Activated CD4-positive, alpha-beta T cell treated with anti-CD3 and anti-CD28 coated beads for 36 hours (primary cell): ENCODE results near the gene NRXN3. TPM values are rescaled to one million over a fixed set of nuclear protein-coding genes. Genes with fewer than 3 reads are reported as not detected.

Source experiments
- ATAC-seq: fragments of 200-7000 bp; cut with Tn5 transposase; one replicate; pipeline ENCODE4 v1.10.0; 2021; ENCODE audit warnings: mild to moderate bottlenecking, moderate library complexity
- CTCF ChIA-PET: fragments of 350-600 bp; sonication (Branson Sonifier 250); formaldehyde crosslinking; loops from one replicate; lab custom pipeline; 2021; ENCODE audit warnings: antibody characterized with exemption; lab: Charles Lee
- POLR2A ChIA-PET: fragments of 350-600 bp; sonication (Branson Sonifier 250); formaldehyde crosslinking; loops from one replicate; lab custom pipeline; 2021; ENCODE audit warnings: antibody characterized with exemption, inconsistent platforms; lab: Charles Lee
- DNase-seq: peaks from one replicate; pipeline ENCODE4 v3.0.0-alpha.2; 2020
- H3K27ac Mint-ChIP-seq: one replicate; pipeline ENCODE4 v1.8.0; 2021; ENCODE audit warnings: mixed read lengths
- H3K27me3 Mint-ChIP-seq: one replicate; pipeline ENCODE4 v1.8.0; 2021; ENCODE audit warnings: mixed read lengths
- H3K36me3 Mint-ChIP-seq: one replicate; pipeline ENCODE4 v1.8.0; 2021; ENCODE audit warnings: low read depth, mixed read lengths
- H3K4me1 Mint-ChIP-seq: one replicate; pipeline ENCODE4 v1.8.0; 2021; ENCODE audit warnings: mixed read lengths
- H3K4me3 Mint-ChIP-seq: one replicate; pipeline ENCODE4 v1.8.0; 2021; ENCODE audit warnings: mild to moderate bottlenecking, moderate library complexity, mixed read lengths
- H3K9me3 Mint-ChIP-seq: one replicate; pipeline ENCODE4 v1.8.0; 2021; ENCODE audit warnings: low read depth, mixed read lengths
- intact Hi-C, 2 experiments: fragments of 100-400 bp; cut with DNase I in 1 of 2; cut with micrococcal nuclease in 1 of 2; formaldehyde crosslinking; loops; one replicate each; pipeline versions ENCODE4 v1.14.2 to v1.15.1; 2022 to 2024; cut with DNase I, micrococcal nuclease
- total RNA-seq, 2 experiments: library from RNA; stranded (reverse); gene quantifications; one replicate each; pipeline ENCODE4 v1.2.3, GENCODE V29; 2021

NRXN3 gene
- total RNA-seq, 2 experiments from 2014 or later = not detected

DNA sequence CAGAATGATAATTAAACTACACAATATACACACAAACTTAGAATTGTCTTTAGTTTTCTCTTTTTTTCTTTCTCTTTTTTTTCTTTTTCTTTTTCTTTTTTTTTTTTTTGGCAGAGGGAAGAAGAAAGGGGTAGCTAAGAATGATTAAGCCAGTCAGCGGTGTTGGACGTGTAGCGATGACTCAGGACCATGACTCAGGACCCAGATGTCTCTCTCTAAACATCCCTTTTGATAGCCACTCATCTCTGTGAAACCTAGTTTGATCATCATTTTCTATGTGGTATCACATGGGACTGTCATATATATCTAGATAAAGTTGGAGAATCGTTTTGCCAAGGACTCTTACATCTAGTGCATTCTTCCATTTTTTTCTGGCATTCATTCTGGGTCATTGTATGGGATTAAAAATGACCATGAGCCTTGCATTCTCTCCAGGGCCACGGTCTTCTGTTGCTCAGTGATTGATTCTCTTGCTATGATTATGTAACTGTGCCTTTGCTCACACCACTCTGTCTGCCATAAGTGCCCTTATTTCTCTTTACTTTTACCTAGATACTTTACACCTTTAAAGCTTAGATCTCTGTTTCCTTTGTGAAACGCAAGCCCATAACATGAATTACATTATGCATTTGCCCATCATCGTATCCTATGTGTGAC is 26.6 kb upstream of the NRXN3 start:
- H3K27me3 Mint-ChIP-seq = peaks cover 10% of the 10 kb centered on the region
- intact Hi-C loops = no loop called here
- ATAC-seq (peak; percentile 89), DNase-seq (peak; percentile 28)
- no peak overlapping the region for H3K27ac Mint-ChIP-seq
- H3K4me1 Mint-ChIP-seq = no peaks in the 10 kb centered on the region
- H3K4me3 Mint-ChIP-seq = no peak overlapping the region
- CTCF ChIA-PET = interaction anchor here (0.8 kb wide), 1 partner anchor 513 kb away, joined by 3 read pairs; no protein-coding TSS in a partner anchor
- POLR2A ChIA-PET = no interaction called here
- no peaks in the 10 kb centered on the region for H3K36me3 Mint-ChIP-seq
- no peaks in the 10 kb centered on the region for H3K9me3 Mint-ChIP-seq

DNA sequence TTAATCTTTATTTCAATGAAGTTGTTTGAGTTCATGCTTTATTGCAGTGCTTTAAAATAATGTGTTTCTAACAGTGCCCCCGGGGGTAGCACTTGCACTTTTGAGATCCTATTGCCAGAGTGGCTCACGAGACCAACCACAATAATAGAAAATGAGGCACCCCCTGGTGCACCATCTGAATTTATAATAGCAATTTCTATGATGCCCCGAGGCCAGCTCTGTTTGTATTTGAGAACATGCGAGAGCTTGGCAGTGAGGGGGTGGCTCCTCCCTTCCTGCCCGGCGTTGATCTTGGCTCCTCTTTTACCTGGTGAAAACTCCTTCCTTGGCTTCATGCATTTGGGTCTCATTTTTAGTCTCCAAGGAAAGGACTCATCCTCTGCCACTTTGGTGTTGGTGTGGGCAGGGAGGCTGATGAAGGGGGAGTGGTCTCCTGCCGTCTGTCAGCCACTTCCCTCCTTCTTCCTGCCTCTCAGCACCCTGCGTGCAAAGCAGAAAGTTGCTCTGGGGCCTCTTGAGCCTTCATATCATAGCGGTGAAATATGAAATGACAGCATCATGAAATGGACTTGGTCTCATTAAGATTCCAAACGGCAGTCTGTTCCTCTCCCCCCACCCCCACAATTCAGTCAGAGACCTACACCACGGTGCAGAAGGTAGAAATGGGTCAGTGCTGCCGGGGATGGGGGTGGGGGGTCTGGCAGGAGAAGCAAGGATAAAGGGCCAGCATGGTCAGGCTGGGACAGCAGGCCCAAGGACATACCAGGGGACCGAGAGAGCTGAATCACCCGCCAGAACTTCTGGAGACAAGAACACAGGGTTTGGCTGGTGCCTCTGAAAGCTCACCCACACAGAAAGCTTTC is 17.7 kb upstream of the NRXN3 start:
- H3K4me1 Mint-ChIP-seq = no peaks in the 10 kb centered on the region
- no peak overlapping the region for H3K4me3 Mint-ChIP-seq
- ChIA-PET POLR2A (no interaction called here), CTCF (no interaction called here)
- peaks cover 26% of the 10 kb centered on the region for H3K27me3 Mint-ChIP-seq
- intact Hi-C loops = no loop called here
- no peaks in the 10 kb centered on the region for H3K9me3 Mint-ChIP-seq
- ATAC-seq = no peak
- H3K27ac Mint-ChIP-seq = no peak overlapping the region
- H3K36me3 Mint-ChIP-seq = no peaks in the 10 kb centered on the region
- DNase-seq = no peak

DNA sequence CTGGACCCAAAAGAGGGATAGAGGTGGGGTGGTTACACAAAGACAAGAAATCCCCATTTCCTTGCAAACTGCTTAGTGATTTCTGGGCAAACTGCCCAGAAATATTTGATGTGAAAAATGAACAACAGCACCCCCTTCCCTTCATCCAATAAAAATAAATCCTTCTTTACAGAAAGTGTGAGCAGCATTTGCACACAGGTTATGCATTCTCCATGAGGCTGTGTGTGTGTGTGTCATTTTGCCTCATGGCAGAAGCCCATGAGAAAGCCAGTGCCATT is 17.2 kb upstream of the NRXN3 start:
- Mint-ChIP-seq H3K4me1 (no peaks in the 10 kb centered on the region), H3K27ac (no peak overlapping the region), H3K27me3 (peaks cover 27% of the 10 kb centered on the region), H3K36me3 (no peaks in the 10 kb centered on the region), H3K9me3 (no peaks in the 10 kb centered on the region), H3K4me3 (no peak overlapping the region)
- POLR2A ChIA-PET = no interaction called here
- no peak for ATAC-seq
- intact Hi-C loops = no loop called here
- CTCF ChIA-PET = no interaction called here
- no peak for DNase-seq

DNA sequence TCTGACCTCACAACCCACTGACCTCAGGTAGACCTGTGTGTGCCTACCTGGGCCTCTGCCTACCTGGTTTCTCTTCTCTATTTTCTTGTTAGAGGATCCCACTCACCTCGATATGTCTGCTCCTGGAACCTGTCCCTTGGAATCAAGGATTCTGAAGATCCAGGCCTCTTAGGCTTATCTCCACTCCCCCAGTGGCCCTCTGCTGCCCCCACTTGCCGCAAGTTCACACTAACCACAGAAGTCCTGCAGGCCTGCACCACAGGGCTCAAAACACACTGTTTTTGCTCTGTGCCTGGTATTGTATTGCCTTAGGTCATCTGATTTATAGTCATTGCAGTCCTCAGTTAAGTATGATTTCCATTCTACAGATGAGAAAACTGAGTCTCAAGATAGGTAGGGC is 15.3 kb upstream of the NRXN3 start:
- Mint-ChIP-seq H3K9me3 (no peaks in the 10 kb centered on the region), H3K27me3 (peaks cover 20% of the 10 kb centered on the region), H3K27ac (no peak overlapping the region), H3K4me3 (no peak overlapping the region), H3K36me3 (no peaks in the 10 kb centered on the region), H3K4me1 (no peaks in the 10 kb centered on the region)
- ChIA-PET CTCF (interaction anchor here (0.7 kb wide), 1 partner anchor 1302 kb away, joined by 4 read pairs; no protein-coding TSS in a partner anchor), POLR2A (no interaction called here)
- no peak for DNase-seq
- intact Hi-C loops = no loop called here
- no peak for ATAC-seq

GRCh38 chr14:78156196-78156595 is 14.0 kb upstream of the NRXN3 start:
- H3K27ac Mint-ChIP-seq = no peak overlapping the region
- no peak for DNase-seq
- ChIA-PET CTCF (interaction anchor here (0.7 kb wide), 1 partner anchor 1510 kb away, joined by 3 read pairs; no protein-coding TSS in a partner anchor), POLR2A (no interaction called here)
- peaks cover 22% of the 10 kb centered on the region for H3K27me3 Mint-ChIP-seq
- H3K4me1 Mint-ChIP-seq = no peaks in the 10 kb centered on the region
- no peak overlapping the region for H3K4me3 Mint-ChIP-seq
- no peak for ATAC-seq
- no peaks in the 10 kb centered on the region for H3K9me3 Mint-ChIP-seq
- H3K36me3 Mint-ChIP-seq = no peaks in the 10 kb centered on the region
- intact Hi-C loops = no loop called here

DNA sequence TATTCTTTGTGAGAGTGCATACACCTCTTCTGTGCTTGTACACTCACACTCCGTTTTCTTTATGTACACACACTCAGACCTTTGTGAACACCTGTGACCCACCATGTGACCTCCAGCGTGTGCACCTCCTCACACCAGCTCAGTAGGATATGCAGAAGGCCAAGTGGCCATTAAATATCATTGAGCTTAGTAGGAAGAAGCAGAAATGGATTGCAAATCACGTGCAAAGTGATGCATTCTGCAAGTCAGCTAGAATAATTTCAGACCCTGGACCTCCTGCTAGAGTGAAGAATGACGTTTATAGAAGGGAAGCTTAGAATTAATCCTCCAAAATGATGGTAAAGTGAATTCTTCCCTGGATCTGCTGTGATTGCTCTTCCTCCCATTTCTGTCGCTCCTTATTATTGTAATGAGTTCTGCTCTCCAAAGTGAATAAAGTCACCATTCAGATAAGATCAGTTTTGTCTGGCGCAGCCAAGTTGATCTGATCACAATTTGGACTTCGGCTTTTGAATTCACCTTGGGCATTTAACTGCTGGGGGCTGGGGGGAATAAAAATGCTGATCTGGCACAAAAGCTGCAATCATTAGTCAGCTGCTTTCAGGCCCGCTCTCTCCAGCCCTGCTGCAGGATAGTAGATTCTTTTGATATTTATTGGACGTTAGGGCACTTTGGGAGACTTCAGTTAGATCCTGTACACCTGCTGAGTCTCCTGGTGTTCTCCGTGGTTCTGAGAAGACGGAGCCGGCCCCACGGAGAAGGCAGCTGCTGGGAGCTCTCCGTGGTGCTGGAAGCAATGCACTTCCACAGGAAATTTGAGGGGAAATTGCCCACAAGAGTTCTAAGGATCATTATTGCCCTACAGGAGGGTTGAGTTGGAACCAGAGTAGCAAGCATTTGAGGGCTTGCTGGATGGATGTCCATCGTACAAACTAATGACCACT is 12.4 kb upstream of the NRXN3 start:
- CTCF ChIA-PET = interaction anchor here (0.7 kb wide), 1 partner anchor 11 kb away, joined by 3 read pairs; no protein-coding TSS in a partner anchor
- no peaks in the 10 kb centered on the region for H3K36me3 Mint-ChIP-seq

DNA sequence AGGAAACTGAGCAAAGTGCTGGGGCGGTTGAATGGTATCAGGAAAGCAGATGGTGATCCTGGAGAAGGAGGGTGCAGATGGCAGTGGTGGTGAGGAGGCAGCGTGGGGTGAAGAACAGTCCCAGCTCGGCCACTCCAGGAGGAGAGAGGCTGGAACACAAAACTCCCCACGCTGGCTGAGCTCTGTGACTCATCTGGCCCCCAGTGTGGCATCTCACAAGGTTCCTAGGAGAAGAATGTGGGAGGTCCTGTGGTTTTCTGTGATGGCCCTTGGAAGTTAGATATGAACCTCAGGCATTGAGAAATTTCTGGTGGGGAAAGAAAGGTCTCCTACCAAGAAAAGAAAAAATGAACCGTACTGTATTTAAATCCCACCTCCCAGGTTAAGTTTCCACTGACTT is 8.0 kb upstream of the NRXN3 start:
- intact Hi-C loops = loop anchor here (10.0 kb wide), 1 partner anchor 403 kb away; no protein-coding TSS in a partner anchor
- ChIA-PET CTCF (interaction anchor here (0.6 to 0.8 kb wide), 2 partner anchors 360 to 445 kb away, joined by 3 to 4 read pairs; no protein-coding TSS in a partner anchor), POLR2A (no interaction called here)
- ATAC-seq (no peak), DNase-seq (no peak)
- Mint-ChIP-seq H3K36me3 (no peaks in the 10 kb centered on the region), H3K9me3 (no peaks in the 10 kb centered on the region), H3K27ac (no peak overlapping the region), H3K27me3 (peaks cover 29% of the 10 kb centered on the region), H3K4me1 (no peaks in the 10 kb centered on the region), H3K4me3 (no peak overlapping the region)

More for the DNA sequence above, 12.4 kb upstream of the NRXN3 start:
- POLR2A ChIA-PET = interaction anchor here (0.7 kb wide), 1 partner anchor 367 kb away, joined by 3 read pairs; no protein-coding TSS in a partner anchor
- H3K27me3 Mint-ChIP-seq = peaks cover 25% of the 10 kb centered on the region
- no peak overlapping the region for H3K4me3 Mint-ChIP-seq
- H3K9me3 Mint-ChIP-seq = no peaks in the 10 kb centered on the region
- DNase-seq (peak; percentile 32), ATAC-seq (no peak)
- no peak overlapping the region for H3K27ac Mint-ChIP-seq
- H3K4me1 Mint-ChIP-seq = no peaks in the 10 kb centered on the region
- intact Hi-C loops = no loop called here

DNA sequence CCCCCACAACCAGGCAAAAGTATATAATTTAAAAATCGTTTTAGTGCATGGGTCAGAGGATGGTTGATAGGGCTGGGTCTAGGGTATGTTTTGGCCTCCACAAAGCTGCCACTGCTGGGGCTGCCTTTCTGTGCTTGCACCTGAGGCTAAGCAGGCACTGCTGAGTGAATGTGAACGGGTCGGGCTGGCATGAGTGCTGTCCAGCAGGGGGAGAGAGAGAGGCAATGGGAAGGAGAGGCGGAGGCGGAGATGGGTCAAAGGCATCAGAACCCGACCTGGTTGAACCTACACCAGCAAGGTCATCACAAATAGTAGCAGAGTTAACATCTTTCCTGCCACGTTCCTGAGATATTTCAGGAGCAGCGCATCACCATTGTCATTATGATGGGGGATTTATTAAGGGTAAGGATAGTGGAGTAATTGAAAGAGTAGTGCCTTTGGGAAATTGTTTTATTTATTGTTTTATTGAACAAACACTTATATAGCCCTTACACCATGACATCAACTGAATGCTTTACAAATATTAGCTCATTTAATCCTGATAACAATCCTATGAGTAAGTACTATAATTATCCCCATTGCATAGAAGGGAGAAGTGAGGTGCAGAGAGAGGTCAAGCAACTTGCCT is 5.8 kb upstream of the NRXN3 start:
- H3K4me1 Mint-ChIP-seq = no peaks in the 10 kb centered on the region
- H3K36me3 Mint-ChIP-seq = no peaks in the 10 kb centered on the region
- H3K27me3 Mint-ChIP-seq = peaks cover 24% of the 10 kb centered on the region
- ATAC-seq (no peak), DNase-seq (peak; percentile 53)
- H3K27ac Mint-ChIP-seq = no peak overlapping the region
- H3K4me3 Mint-ChIP-seq = no peak overlapping the region
- intact Hi-C loops = loop anchor here (10.0 kb wide), 1 partner anchor 400 kb away; no protein-coding TSS in a partner anchor
- ChIA-PET CTCF (interaction anchor here (0.8 to 1.2 kb wide), 2 partner anchors 10 to 302 kb away, joined by 3 to 4 read pairs; no protein-coding TSS in a partner anchor), POLR2A (no interaction called here)
- no peaks in the 10 kb centered on the region for H3K9me3 Mint-ChIP-seq

DNA sequence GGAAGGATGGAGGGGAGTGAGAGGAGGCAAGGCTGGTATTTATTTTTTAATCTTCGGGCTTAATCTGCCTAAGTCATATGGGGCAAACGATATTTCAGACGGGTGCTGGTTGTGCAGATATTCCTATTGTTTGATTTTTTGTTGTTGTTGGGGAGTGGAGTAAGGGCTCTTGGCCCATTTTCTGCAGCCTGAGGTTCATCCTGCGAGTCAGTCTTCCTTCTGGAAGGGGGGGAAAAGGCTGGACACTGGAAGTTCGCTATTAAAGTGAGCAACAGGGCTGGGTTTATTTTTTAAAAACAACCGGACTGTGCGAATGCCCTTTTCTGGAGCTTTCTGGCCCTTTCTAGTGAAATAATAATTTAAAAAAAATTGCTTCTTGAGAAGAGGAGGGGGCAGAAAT is 2.3 kb downstream of the NRXN3 start:
- H3K27me3 Mint-ChIP-seq = peaks cover 12% of the 10 kb centered on the region
- intact Hi-C loops = no loop called here
- H3K9me3 Mint-ChIP-seq = no peaks in the 10 kb centered on the region
- ChIA-PET CTCF (no interaction called here), POLR2A (no interaction called here)
- no peak overlapping the region for H3K27ac Mint-ChIP-seq
- no peaks in the 10 kb centered on the region for H3K36me3 Mint-ChIP-seq
- no peak for ATAC-seq
- H3K4me1 Mint-ChIP-seq = no peaks in the 10 kb centered on the region
- no peak for DNase-seq
- H3K4me3 Mint-ChIP-seq = no peak overlapping the region

GRCh38 chr14:78173346-78174035 is 3.3 kb downstream of the NRXN3 start:
- ChIA-PET CTCF (no interaction called here), POLR2A (no interaction called here)
- H3K9me3 Mint-ChIP-seq = no peaks in the 10 kb centered on the region
- DNase-seq (no peak), ATAC-seq (no peak)
- H3K27me3 Mint-ChIP-seq = peaks cover 11% of the 10 kb centered on the region
- intact Hi-C loops = no loop called here
- no peak overlapping the region for H3K27ac Mint-ChIP-seq
- H3K36me3 Mint-ChIP-seq = no peaks in the 10 kb centered on the region
- H3K4me3 Mint-ChIP-seq = no peak overlapping the region
- no peaks in the 10 kb centered on the region for H3K4me1 Mint-ChIP-seq
